HEK293 (cell line): Measurements from ENCODE around the gene TMIGD2.

Experiments
- CTCF ChIA-PET: fragments of 350-600 bp; formaldehyde crosslinking; extraction: SDS; loops from one replicate; lab custom pipeline; 2021; ENCODE audit warnings: antibody characterized with exemption; lab: Yijun Ruan, JAX
- POLR2A ChIA-PET: fragments of 300-600 bp; formaldehyde crosslinking; extraction: SDS; loops from one replicate; lab custom pipeline; 2020; ENCODE audit warnings: antibody characterized with exemption, inconsistent platforms; lab: Yijun Ruan, JAX
- H3K27ac ChIP-seq: fragments of 200-500 bp; sonication (Bioruptor generic); 2 replicates; pipeline ENCODE4 v1.5.1; 2014; ENCODE audit warnings: low read depth, low read length, control low read depth, inconsistent platforms; ENCODE audit errors: extremely low read depth
- H3K36me3 ChIP-seq, 2 experiments: fragments of 200-500 bp in 1 of 2; sonication (Bioruptor generic) in 1 of 2; 1 replicate in 1 of 2; 2 replicates in 1 of 2; pipeline ENCODE4 v1.5.1; 2014 to 2017; ENCODE audit warnings: inconsistent platforms in 2 of 2, low read length in 2 of 2; ENCODE audit not compliant: control insufficient read depth in 2 of 2, insufficient read depth in 1 of 2
- H3K4me1 ChIP-seq: fragments of 200-500 bp; sonication (Bioruptor generic); 2 replicates; pipeline ENCODE4 v1.5.1; 2014; ENCODE audit warnings: mild to moderate bottlenecking, low read length, inconsistent platforms; ENCODE audit not compliant: control insufficient read depth, insufficient read depth
- H3K4me3 ChIP-seq: 2 replicates; pipeline ENCODE4 v1.5.1; 2011; ENCODE audit warnings: low read depth, mild to moderate bottlenecking, control low read depth, low read length, moderate library complexity
- H3K9me3 ChIP-seq: fragments of 200-500 bp; sonication (Bioruptor generic); 2 replicates; pipeline ENCODE4 v1.5.1; 2014; ENCODE audit warnings: low read depth, low read length, inconsistent platforms; ENCODE audit not compliant: control insufficient read depth, insufficient read depth
- BCL11A ChIP-seq: fragments of 450-650 bp; formaldehyde crosslinking; IDR thresholded peaks from 2 replicates; pipeline ENCODE4 v1.5.1; 2016; ENCODE audit warnings: low read depth, missing biosample characterization, missing genetic modification characterization
- EGR2 ChIP-seq: fragments of 450-650 bp; formaldehyde crosslinking; IDR thresholded peaks from 2 replicates; pipeline ENCODE4 v1.5.1; 2016; ENCODE audit warnings: low read depth, missing biosample characterization, missing genetic modification characterization
- HOXC10 ChIP-seq: sonication (generic); formaldehyde crosslinking; IDR thresholded peaks from 2 replicates; pipeline ENCODE4 v1.8.1; 2023; ENCODE audit warnings: mild to moderate bottlenecking, missing genetic modification reagents
- SP2 ChIP-seq: fragments of 450-650 bp; formaldehyde crosslinking; IDR thresholded peaks from 2 replicates; pipeline ENCODE4 v1.5.1; 2016; ENCODE audit warnings: missing biosample characterization, missing genetic modification characterization
- TRIM28 ChIP-seq: IDR thresholded peaks from 2 replicates; pipeline ENCODE4 v1.6.1; 2011; ENCODE audit warnings: low read length, control low read depth, borderline replicate concordance
- ZFP69B ChIP-seq: fragments of 450-650 bp; formaldehyde crosslinking; IDR thresholded peaks from 2 replicates; pipeline ENCODE4 v1.5.1; 2016; ENCODE audit warnings: missing biosample characterization, missing genetic modification characterization
- ZNF114 ChIP-seq: fragments of 450-650 bp; formaldehyde crosslinking; IDR thresholded peaks from 2 replicates; pipeline ENCODE4 v1.5.0; 2017; ENCODE audit warnings: missing biosample characterization, missing genetic modification characterization
- ZNF184 ChIP-seq: fragments of 450-650 bp; IDR thresholded peaks from 2 replicates; pipeline ENCODE4 v1.5.1; 2018; ENCODE audit warnings: missing biosample characterization, mild to moderate bottlenecking, missing genetic modification characterization
- ZNF211 ChIP-seq: fragments of 450-650 bp; formaldehyde crosslinking; IDR thresholded peaks from 2 replicates; pipeline ENCODE4 v1.5.1; 2016; ENCODE audit warnings: low read depth, missing biosample characterization, missing genetic modification characterization
- ZNF292 ChIP-seq: fragments of 450-650 bp; formaldehyde crosslinking; IDR thresholded peaks from 2 replicates; pipeline ENCODE4 v1.5.1; 2016; ENCODE audit warnings: low read depth, missing biosample characterization, missing genetic modification characterization, borderline replicate concordance
- ZNF302 ChIP-seq: fragments of 450-650 bp; formaldehyde crosslinking; IDR thresholded peaks from 2 replicates; pipeline ENCODE4 v1.5.1; 2016; ENCODE audit warnings: missing biosample characterization, missing genetic modification characterization, low read depth
- ZNF335 ChIP-seq: fragments of 450-650 bp; formaldehyde crosslinking; conservative IDR thresholded peaks from 2 replicates; pipeline ENCODE4 v1.5.1; 2016; ENCODE audit warnings: missing biosample characterization, missing genetic modification characterization
- ZNF354C ChIP-seq: fragments of 450-650 bp; formaldehyde crosslinking; IDR thresholded peaks from 2 replicates; pipeline ENCODE4 v1.5.1; 2016; ENCODE audit warnings: missing biosample characterization, missing genetic modification characterization, low read depth, borderline replicate concordance
- ZNF433 ChIP-seq: fragments of 450-650 bp; formaldehyde crosslinking; IDR thresholded peaks from 2 replicates; pipeline ENCODE4 v1.5.1; 2016; ENCODE audit warnings: missing biosample characterization, missing genetic modification characterization, low read depth
- ZNF530 ChIP-seq: fragments of 450-650 bp; formaldehyde crosslinking; IDR thresholded peaks from 2 replicates; pipeline ENCODE4 v1.5.1; 2016; ENCODE audit warnings: low read depth, missing biosample characterization, missing genetic modification characterization
- ZXDB ChIP-seq: fragments of 450-650 bp; formaldehyde crosslinking; IDR thresholded peaks from 2 replicates; pipeline ENCODE4 v1.5.1; 2016; ENCODE audit warnings: missing biosample characterization, missing genetic modification characterization
- TF ChIP-seq, protein P1 (sequence below): fragments of 450-650 bp; formaldehyde crosslinking; IDR thresholded peaks from 2 replicates; pipeline ENCODE4 v1.5.1; 2017; ENCODE audit warnings: missing biosample characterization, missing genetic modification characterization
- TF ChIP-seq, protein P2 (sequence below): fragments of 450-650 bp; formaldehyde crosslinking; IDR thresholded peaks from 2 replicates; pipeline ENCODE4 v1.5.1; 2016; ENCODE audit warnings: missing biosample characterization, missing genetic modification characterization

Gene TMIGD2

DNA sequence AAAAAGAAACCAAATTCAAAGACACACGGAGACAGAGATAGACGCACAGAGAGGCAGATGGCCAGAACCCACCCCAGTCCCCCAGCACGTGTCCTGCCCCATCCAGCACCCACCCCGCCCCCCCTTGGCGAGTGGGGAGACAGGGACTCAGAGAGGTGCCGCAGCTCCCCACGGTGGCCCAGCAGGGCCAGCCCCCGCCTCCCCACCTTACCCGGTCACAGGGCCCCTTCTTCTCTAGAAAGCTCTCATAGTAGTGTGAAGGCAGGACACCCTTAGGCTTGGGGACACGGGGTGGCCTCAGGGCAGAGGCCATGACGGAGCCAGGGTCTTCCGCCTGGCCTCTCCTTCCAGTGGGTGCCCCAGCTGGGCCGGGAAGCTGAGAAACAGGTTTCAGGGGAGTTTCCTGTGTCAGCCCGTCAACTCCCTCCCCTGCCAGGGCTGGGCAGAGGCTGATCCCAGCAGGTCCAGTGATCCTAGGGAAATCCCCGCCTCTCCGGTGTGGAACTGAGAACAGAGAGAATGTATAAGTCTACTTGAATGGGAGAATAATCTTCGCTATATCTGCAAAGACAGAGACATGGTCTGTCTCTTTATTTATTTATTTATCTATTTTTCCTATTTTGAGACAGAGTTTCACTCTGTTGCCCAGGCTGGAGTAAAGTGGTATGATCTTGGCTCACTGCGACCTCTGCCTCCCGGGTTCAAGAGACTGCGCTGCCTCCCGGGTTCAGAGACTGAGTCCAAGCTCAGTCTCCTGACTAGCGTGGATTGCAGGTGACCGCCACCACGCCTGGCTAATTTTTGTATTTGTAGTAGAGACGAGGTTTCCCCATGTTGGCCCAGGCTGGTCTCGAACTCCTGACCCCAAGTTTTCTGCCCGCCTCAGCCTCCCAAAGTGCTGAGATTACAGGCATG lies 36.5 kb upstream of the TMIGD2 start, which contains the start of gene STAP2:
Gene STAP2 (minus strand): TSS at position 387 of the 915 bp plus-strand sequence. CDS start 74 bp downstream, at position 313.
- ChIA-PET POLR2A (no interaction called here), CTCF (interaction anchor here (0.7 to 1.5 kb wide), 3 partner anchors 8 to 71 kb away, joined by 3 to 5 read pairs (median 3); no protein-coding TSS in a partner anchor)
- no peaks in the 10 kb centered on the region for H3K9me3 ChIP-seq
- TF ChIP-seq SP2 (tag by site-specific recombination) (peak; percentile 53), TRIM28 (no peak), ZNF354C (tag by site-specific recombination) (no peak), ZNF211 (tag by site-specific recombination) (no peak)
- no peaks in the 10 kb centered on the region for H3K36me3 ChIP-seq
- peaks cover 3% of the 10 kb centered on the region; the same call in 1 of the 2 replicates for H3K4me1 ChIP-seq
- no peak within 1 kb of the TSS for H3K27ac ChIP-seq
- no peak within 1 kb of the TSS for H3K4me3 ChIP-seq

DNA sequence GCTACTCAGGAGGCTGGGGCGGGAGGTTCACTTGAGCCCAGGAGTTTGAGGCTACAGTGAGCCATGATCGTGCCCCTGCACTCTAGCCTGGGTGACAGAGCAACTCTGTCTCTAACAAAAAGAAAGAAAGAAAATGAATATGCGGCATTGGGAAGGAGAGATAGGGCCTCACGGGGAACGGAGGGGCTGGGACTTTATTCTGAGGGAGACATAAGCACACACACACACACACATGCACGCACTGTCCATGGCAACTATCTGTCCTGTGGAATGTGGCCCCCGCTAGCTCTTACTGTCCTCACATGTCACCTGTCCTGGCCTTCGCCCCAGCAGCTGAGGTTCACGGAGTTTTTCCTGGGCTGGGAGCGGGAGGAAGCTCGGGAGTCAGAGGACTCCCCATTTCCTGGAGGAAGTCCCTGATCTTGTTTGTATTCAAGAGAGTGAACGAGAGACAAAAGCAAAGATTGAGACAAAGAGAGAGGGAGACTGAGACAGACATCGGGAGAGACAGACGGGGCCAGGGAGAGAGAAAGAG lies 35.8 kb upstream of the TMIGD2 start:
- H3K9me3 ChIP-seq, result no peaks in the 10 kb centered on the region
- ChIA-PET CTCF (interaction anchor here (0.7 to 1.5 kb wide), 2 partner anchors 71 to 130 kb away, joined by 4 to 5 read pairs; no protein-coding TSS in a partner anchor), POLR2A (no interaction called here)
- no peak overlapping the region for H3K4me3 ChIP-seq
- TF ChIP-seq ZNF335 (tag by site-specific recombination) (no peak), ZXDB (tag by site-specific recombination) (no peak), EGR2 (tag by site-specific recombination) (no peak), ZNF184 (no peak), ZNF114 (tag by site-specific recombination) (no peak), ZNF302 (tag by site-specific recombination) (no peak), ZNF530 (tag by site-specific recombination) (no peak), ZNF292 (tag by site-specific recombination) (no peak), ZNF433 (no peak), ZFP69B (tag by site-specific recombination) (no peak), HOXC10 (no peak), BCL11A (tag by site-specific recombination) (no peak)
- TF ChIP-seq, protein P1, sequence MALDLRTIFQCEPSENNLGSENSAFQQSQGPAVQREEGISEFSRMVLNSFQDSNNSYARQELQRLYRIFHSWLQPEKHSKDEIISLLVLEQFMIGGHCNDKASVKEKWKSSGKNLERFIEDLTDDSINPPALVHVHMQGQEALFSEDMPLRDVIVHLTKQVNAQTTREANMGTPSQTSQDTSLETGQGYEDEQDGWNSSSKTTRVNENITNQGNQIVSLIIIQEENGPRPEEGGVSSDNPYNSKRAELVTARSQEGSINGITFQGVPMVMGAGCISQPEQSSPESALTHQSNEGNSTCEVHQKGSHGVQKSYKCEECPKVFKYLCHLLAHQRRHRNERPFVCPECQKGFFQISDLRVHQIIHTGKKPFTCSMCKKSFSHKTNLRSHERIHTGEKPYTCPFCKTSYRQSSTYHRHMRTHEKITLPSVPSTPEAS (tag by site-specific recombination), result no peak
- TF ChIP-seq, protein P2, sequence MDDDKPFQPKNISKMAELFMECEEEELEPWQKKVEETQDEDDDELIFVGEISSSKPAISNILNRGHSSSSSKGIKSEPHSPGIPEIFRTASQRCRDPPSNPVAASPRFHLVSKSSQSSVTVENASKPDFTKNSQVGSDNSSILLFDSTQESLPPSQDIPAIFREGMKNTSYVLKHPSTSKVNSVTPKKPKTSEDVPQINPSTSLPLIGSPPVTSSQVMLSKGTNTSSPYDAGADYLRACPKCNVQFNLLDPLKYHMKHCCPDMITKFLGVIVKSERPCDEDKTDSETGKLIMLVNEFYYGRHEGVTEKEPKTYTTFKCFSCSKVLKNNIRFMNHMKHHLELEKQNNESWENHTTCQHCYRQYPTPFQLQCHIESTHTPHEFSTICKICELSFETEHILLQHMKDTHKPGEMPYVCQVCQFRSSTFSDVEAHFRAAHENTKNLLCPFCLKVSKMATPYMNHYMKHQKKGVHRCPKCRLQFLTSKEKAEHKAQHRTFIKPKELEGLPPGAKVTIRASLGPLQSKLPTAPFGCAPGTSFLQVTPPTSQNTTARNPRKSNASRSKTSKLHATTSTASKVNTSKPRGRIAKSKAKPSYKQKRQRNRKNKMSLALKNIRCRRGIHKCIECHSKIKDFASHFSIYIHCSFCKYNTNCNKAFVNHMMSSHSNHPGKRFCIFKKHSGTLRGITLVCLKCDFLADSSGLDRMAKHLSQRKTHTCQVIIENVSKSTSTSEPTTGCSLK (tag by site-specific recombination), result no peak
- H3K36me3 ChIP-seq, result no peaks in the 10 kb centered on the region
- H3K4me1 ChIP-seq, result peaks cover 3% of the 10 kb centered on the region; the same call in 1 of the 2 replicates
- H3K27ac ChIP-seq, result no peak overlapping the region
